ENCODE measurements around the gene NPW. TPM values are rescaled to one million over a fixed set of nuclear protein-coding genes. Genes with fewer than 3 reads are reported as not detected.

NPW gene
- total and polyA plus RNA-seq, 9 of the 15 experiments (the other 6 are each of a cell fraction or from before 2014, with no cell fraction given) = 0.14 to 4.0 (median 2.6) TPM; not detected in 4

- TF ChIP-seq FOXP4 (CRISPR knock-in tag; IDR thresholded peaks at IDR 0.05; ENCODE audit: borderline replicate concordance) (0 out of 2 replicates have a peak, but pooled peaks have one; percentile 70), SMC3 (conservative IDR thresholded peaks at IDR 0.05; ENCODE audit: insufficient read depth, low read depth, low read length) (peak; percentile 94), CCAR2 (IDR thresholded peaks at IDR 0.05; ENCODE audit: low read depth, low read length) (no peak), MEIS2 (IDR thresholded peaks at IDR 0.05; ENCODE audit: partially characterized antibody) (peak; percentile 45), FOXP1 (CRISPR knock-in tag; IDR thresholded peaks at IDR 0.05) (peak; percentile 55; the same call in 1 of the 2 replicates), RBFOX2 (IDR thresholded peaks at IDR 0.05; ENCODE audit: low read depth, low read length) (peak; percentile 66), NFIC (IDR thresholded peaks at IDR 0.05) (0 out of 2 replicates have a peak, but pooled peaks have one; percentile 36), YY1 (IDR thresholded peaks at IDR 0.05; ENCODE audit: borderline replicate concordance in 1 of 3, control insufficient read depth in 1 of 3, extremely low read depth in 1 of 3, insufficient read depth in 3 of 3, insufficient read length in 1 of 3, insufficient replicate concordance in 2 of 3, low read depth in 1 of 3, low read length in 2 of 3) (peak in 1 of 3 experiments; percentile 8), ATF7 (IDR thresholded peaks at IDR 0.05) (peak; percentile 39), GABPB1 (CRISPR knock-in tag; IDR thresholded peaks at IDR 0.05) (peak; percentile 71; the same call in 1 of the 2 replicates), DDX20 (tag; IDR thresholded peaks at IDR 0.05; ENCODE audit: low read depth) (no peak), ETV5 (CRISPR knock-in tag; IDR thresholded peaks at IDR 0.05; ENCODE audit: low read depth) (peak; percentile 88), KAT8 (IDR thresholded peaks at IDR 0.05; ENCODE audit: low read depth) (no peak), SMARCA5 (IDR thresholded peaks at IDR 0.05) (no peak), TBL1XR1 (IDR thresholded peaks at IDR 0.05; ENCODE audit: low read length in 2 of 2) (0 out of 4 replicates have a peak, but pooled peaks of 1 of the 2 experiments have one; percentile 16), MED1 (CRISPR knock-in tag; IDR thresholded peaks at IDR 0.05; ENCODE audit: borderline replicate concordance) (0 out of 2 replicates have a peak, but pooled peaks have one; percentile 40), ETV1 (tag; conservative IDR thresholded peaks at IDR 0.05; ENCODE audit: low read depth) (peak; percentile 58; the same call in 1 of the 2 replicates), JUN (IDR thresholded peaks at IDR 0.05; ENCODE audit: borderline replicate concordance, low read depth, low read length) (0 out of 2 replicates have a peak, but pooled peaks have one; percentile 12), JUN (CRISPR knock-in tag; IDR thresholded peaks at IDR 0.05; ENCODE audit: borderline replicate concordance) (no peak), ZNF77 (CRISPR knock-in tag; IDR thresholded peaks at IDR 0.05) (no peak), SMAD4 (CRISPR knock-in tag; conservative IDR thresholded peaks at IDR 0.05) (peak; percentile 44; the same call in 1 of the 2 replicates), ARID3A (IDR thresholded peaks at IDR 0.05; ENCODE audit: borderline replicate concordance, low read depth, low read length) (no peak), RB1 (IDR thresholded peaks at IDR 0.05; ENCODE audit: low read depth) (peak; percentile 87), SUPT5H (IDR thresholded peaks at IDR 0.05) (0 out of 2 replicates have a peak, but pooled peaks have one; percentile 43)
Measured at GRCh38 chr16:2023092-2024031, 3.8 kb downstream of the NPW start (continued).

Measured in K562 (cell line).